Astrocyte of the spinal cord (primary cell): ENCODE measurements around the gene TOM1L2.
"Not testable (repeated sequence)": the region's sequence is repeated elsewhere in the genome, so short reads cannot be mapped to it uniquely, and the experiment has no call there.

Source experiments
- DNase-seq: peaks from one replicate; pipeline ENCODE4 v3.0.0; 2011; ENCODE audit warnings: low read depth, low spot score
- H3K4me3 ChIP-seq: 2 replicates; pipeline ENCODE4 v1.5.1; 2011; ENCODE audit warnings: low read depth, mild to moderate bottlenecking, low read length, moderate library complexity
- CTCF ChIP-seq: IDR thresholded peaks from 2 replicates; pipeline ENCODE4 v1.5.1; 2012; ENCODE audit warnings: low read depth, mild to moderate bottlenecking, low read length, inconsistent platforms
- in situ Hi-C: cut with HindIII; loops from 2 replicates; pipeline ENCODE4 v1.10.0; 2017; ENCODE audit warnings: low sequenced_read_pairs

The TOM1L2 gene

GRCh38 chr17:17959520-17960361, 12.5 kb downstream of the TOM1L2 start:
- in situ Hi-C loops: no loop called here
- peak overlapping the region; percentile 21 for H3K4me3 ChIP-seq
- DNase-seq: peak; percentile 72
- TF ChIP-seq CTCF: no peak

- no peak for TF ChIP-seq CTCF
- DNase-seq: no peak
- in situ Hi-C loops: no loop called here
- no peak overlapping the region for H3K4me3 ChIP-seq
These were observed 13.2 kb downstream of the TOM1L2 start for GRCh38 chr17:17958982-17959381.

- DNase-seq: no peak
- H3K4me3 ChIP-seq: no peak overlapping the region
- in situ Hi-C loops: no loop called here
- TF ChIP-seq CTCF: no peak
These were observed 14.7 kb downstream of the TOM1L2 start for GRCh38 chr17:17957584-17957916.

GRCh38 chr17:17955790-17956341, 16.3 kb downstream of the TOM1L2 start:
- in situ Hi-C loops, DNase-seq, H3K4me3 ChIP-seq: not testable (repeated sequence)

- no peak for TF ChIP-seq CTCF
- H3K4me3 ChIP-seq: no peak overlapping the region
- in situ Hi-C loops: no loop called here
- DNase-seq: no peak
These were observed 18.1 kb downstream of the TOM1L2 start for GRCh38 chr17:17954079-17954478.

GRCh38 chr17:17952691-17953090, 19.5 kb downstream of the TOM1L2 start:
- TF ChIP-seq CTCF: no peak
- in situ Hi-C loops: no loop called here
- no peak overlapping the region for H3K4me3 ChIP-seq
- DNase-seq: no peak

- no peak for DNase-seq
- in situ Hi-C loops: no loop called here
- TF ChIP-seq CTCF: no peak
- no peak overlapping the region for H3K4me3 ChIP-seq
These were observed 20.7 kb downstream of the TOM1L2 start for GRCh38 chr17:17951524-17951923.
